HepG2 (cell line): ENCODE data around the gene PARK7. TPM values are rescaled to one million over a fixed set of nuclear protein-coding genes. Genes with fewer than 3 reads are reported as not detected.

Source experiments
- BHLHE40 ChIP-seq: IDR thresholded peaks from 2 replicates; pipeline ENCODE4 v1.6.1; 2011; ENCODE audit warnings: low read length, improper control_type of control experiment
- ESRRA ChIP-seq: sonication (generic); formaldehyde crosslinking; IDR thresholded peaks from 2 replicates; pipeline ENCODE4 v1.5.1; 2020; ENCODE audit warnings: mild to moderate bottlenecking, low read depth, missing genetic modification reagents
- KDM6A ChIP-seq: IDR thresholded peaks from 2 replicates; pipeline ENCODE4 v1.6.1; 2016; ENCODE audit warnings: low read depth
- NFIC ChIP-seq: IDR thresholded peaks from 2 replicates; pipeline ENCODE4 v1.6.1; 2012; ENCODE audit warnings: mild to moderate bottlenecking, low read length, inconsistent platforms
- NR1H2 ChIP-seq: sonication (generic); formaldehyde crosslinking; IDR thresholded peaks from 2 replicates; pipeline ENCODE4 v1.8.1; 2022; ENCODE audit warnings: low read depth, missing genetic modification reagents, borderline replicate concordance
- RELA ChIP-seq: sonication (generic); formaldehyde crosslinking; IDR thresholded peaks from 2 replicates; pipeline ENCODE4 v1.4.0; 2020; ENCODE audit warnings: missing genetic modification reagents
- TAF1 ChIP-seq: sonication (generic); formaldehyde crosslinking; IDR thresholded peaks from 2 replicates; pipeline ENCODE4 v1.4.0; 2020; ENCODE audit warnings: missing genetic modification reagents
- ZNF20 ChIP-seq: sonication (generic); formaldehyde crosslinking; IDR thresholded peaks from 2 replicates; pipeline ENCODE4 v1.4.0; 2020; ENCODE audit warnings: mild to moderate bottlenecking, moderate library complexity, missing genetic modification reagents
- ZNF614 ChIP-seq: IDR thresholded peaks from 2 replicates; pipeline ENCODE4 v1.6.1; 2018; ENCODE audit warnings: missing biosample characterization, missing genetic modification reagents, inconsistent platforms, borderline replicate concordance
- ZNF703 ChIP-seq: sonication (generic); formaldehyde crosslinking; IDR thresholded peaks from 2 replicates; pipeline ENCODE4 v1.5.1; 2020; ENCODE audit warnings: missing genetic modification reagents, mild to moderate bottlenecking, moderate library complexity, borderline replicate concordance
- ZNF781 ChIP-seq: sonication (generic); formaldehyde crosslinking; IDR thresholded peaks from 2 replicates; pipeline ENCODE4 v1.5.1; 2020; ENCODE audit warnings: borderline replicate concordance, mild to moderate bottlenecking, missing genetic modification reagents; ENCODE audit errors: not compliant biosample characterization
- polyA plus RNA-seq, 8 experiments: library from polyadenylated mRNA; depleted of rRNA in 3 of 8; stranded (reverse) in 7 of 8; unstranded in 1 of 8; fragments of >200 nt; fragmentation: Illumina TruSeq in 4 of 8; extraction: Trizol in 4 of 8; gene quantifications; 2 replicates each; pipeline versions ENCODE4 v1.2.1 to v1.2.3, GENCODE V29; 2011 to 2016; ENCODE audit warnings: low read depth in 4 of 8, missing spikeins in 1 of 8, mixed read lengths in 1 of 8; ENCODE audit not compliant: insufficient read depth in 1 of 8
- total RNA-seq, 5 experiments: library from RNA; depleted of rRNA; stranded (reverse); fragments of >200 nt; fragmentation: Illumina TruSeq; extraction: Trizol; gene quantifications; 2 replicates each; pipeline ENCODE4 v1.2.3, GENCODE V29; 2016; ENCODE audit warnings: low read depth in 1 of 5
- TF ChIP-seq, protein P1 (sequence below): IDR thresholded peaks from 2 replicates; pipeline ENCODE4 v1.6.1; 2016; ENCODE audit warnings: low read depth, missing genetic modification reagents, missing compliant biosample characterization
- TF ChIP-seq, protein P2 (sequence below): sonication (generic); formaldehyde crosslinking; IDR thresholded peaks from 2 replicates; pipeline ENCODE4 v1.8.1; 2023; ENCODE audit warnings: mild to moderate bottlenecking, missing genetic modification reagents, borderline replicate concordance
- TF ChIP-seq, protein P3 (sequence below): sonication (generic); formaldehyde crosslinking; IDR thresholded peaks from 2 replicates; pipeline ENCODE4 v1.4.0; 2020; ENCODE audit warnings: low read depth, missing genetic modification reagents

The PARK7 gene
- total and polyA plus RNA-seq, 2 of the 13 experiments (the other 11 are each of a cell fraction or from before 2014, with no cell fraction given): 212 to 296 TPM

DNA sequence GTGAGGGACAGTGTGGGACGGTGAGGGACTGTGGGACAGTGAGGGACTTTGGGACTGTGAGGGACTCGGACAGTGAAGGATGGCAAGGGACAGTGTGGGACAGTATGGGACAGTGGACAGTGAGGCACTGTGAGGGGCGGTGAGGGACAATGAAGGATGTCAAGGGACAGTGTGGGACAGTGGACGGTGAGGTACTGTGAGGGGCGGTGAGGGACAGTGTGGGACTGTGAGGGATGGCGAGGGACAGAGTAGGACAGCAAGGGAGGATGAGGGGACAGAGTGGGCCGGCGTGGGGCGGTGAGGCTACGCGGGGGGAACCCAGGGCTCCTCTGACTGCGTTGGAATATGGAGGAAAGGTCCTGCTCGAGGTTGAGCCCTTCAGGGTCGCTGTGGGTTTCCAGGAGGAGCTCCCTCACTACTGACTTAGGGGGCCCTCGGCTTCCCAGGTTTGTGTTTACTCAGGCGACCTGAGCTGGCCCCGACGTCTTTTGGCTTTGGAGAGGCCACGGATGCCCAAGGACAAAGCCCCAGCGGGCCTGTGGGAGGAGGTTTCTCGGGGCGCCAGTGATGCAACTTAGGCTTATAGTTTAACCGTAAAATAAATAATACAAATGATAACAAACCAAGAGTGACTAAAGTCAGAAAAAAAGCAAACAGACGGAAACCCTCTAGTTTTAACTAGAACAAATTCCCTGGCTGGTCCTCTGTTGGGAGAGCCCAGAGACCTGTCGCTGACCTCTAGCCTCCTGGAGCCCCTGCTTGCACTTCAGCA, 65.7 kb downstream of the PARK7 start (continued):
- TF ChIP-seq, protein P1, sequence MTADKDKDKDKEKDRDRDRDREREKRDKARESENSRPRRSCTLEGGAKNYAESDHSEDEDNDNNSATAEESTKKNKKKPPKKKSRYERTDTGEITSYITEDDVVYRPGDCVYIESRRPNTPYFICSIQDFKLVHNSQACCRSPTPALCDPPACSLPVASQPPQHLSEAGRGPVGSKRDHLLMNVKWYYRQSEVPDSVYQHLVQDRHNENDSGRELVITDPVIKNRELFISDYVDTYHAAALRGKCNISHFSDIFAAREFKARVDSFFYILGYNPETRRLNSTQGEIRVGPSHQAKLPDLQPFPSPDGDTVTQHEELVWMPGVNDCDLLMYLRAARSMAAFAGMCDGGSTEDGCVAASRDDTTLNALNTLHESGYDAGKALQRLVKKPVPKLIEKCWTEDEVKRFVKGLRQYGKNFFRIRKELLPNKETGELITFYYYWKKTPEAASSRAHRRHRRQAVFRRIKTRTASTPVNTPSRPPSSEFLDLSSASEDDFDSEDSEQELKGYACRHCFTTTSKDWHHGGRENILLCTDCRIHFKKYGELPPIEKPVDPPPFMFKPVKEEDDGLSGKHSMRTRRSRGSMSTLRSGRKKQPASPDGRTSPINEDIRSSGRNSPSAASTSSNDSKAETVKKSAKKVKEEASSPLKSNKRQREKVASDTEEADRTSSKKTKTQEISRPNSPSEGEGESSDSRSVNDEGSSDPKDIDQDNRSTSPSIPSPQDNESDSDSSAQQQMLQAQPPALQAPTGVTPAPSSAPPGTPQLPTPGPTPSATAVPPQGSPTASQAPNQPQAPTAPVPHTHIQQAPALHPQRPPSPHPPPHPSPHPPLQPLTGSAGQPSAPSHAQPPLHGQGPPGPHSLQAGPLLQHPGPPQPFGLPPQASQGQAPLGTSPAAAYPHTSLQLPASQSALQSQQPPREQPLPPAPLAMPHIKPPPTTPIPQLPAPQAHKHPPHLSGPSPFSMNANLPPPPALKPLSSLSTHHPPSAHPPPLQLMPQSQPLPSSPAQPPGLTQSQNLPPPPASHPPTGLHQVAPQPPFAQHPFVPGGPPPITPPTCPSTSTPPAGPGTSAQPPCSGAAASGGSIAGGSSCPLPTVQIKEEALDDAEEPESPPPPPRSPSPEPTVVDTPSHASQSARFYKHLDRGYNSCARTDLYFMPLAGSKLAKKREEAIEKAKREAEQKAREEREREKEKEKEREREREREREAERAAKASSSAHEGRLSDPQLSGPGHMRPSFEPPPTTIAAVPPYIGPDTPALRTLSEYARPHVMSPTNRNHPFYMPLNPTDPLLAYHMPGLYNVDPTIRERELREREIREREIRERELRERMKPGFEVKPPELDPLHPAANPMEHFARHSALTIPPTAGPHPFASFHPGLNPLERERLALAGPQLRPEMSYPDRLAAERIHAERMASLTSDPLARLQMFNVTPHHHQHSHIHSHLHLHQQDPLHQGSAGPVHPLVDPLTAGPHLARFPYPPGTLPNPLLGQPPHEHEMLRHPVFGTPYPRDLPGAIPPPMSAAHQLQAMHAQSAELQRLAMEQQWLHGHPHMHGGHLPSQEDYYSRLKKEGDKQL (CRISPR knock-in tag): peak; percentile 88
- peak; percentile 98 for TF ChIP-seq ZNF703 (CRISPR knock-in tag)
- TF ChIP-seq ESRRA (CRISPR knock-in tag): peak; percentile 47; the same call in 1 of the 2 replicates
- TF ChIP-seq ZNF781 (CRISPR knock-in tag): no peak
- TF ChIP-seq ZNF614: peak; percentile 53; the same call in 1 of the 2 replicates
- TF ChIP-seq, protein P2, sequence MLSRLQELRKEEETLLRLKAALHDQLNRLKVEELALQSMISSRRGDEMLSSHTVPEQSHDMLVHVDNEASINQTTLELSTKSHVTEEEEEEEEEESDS: no peak
- no peak for TF ChIP-seq RELA (CRISPR knock-in tag)
- TF ChIP-seq TAF1 (CRISPR knock-in tag): peak; percentile 66
- TF ChIP-seq NR1H2 (CRISPR knock-in tag): peak; percentile 40; the same call in 1 of the 2 replicates
- TF ChIP-seq KDM6A (CRISPR knock-in tag): peak; percentile 41; the same call in 1 of the 2 replicates
- peak; percentile 53; the same call in 1 of the 2 replicates for TF ChIP-seq ZNF20 (CRISPR knock-in tag)
- peak; percentile 94 for TF ChIP-seq NFIC
- TF ChIP-seq, protein P3, sequence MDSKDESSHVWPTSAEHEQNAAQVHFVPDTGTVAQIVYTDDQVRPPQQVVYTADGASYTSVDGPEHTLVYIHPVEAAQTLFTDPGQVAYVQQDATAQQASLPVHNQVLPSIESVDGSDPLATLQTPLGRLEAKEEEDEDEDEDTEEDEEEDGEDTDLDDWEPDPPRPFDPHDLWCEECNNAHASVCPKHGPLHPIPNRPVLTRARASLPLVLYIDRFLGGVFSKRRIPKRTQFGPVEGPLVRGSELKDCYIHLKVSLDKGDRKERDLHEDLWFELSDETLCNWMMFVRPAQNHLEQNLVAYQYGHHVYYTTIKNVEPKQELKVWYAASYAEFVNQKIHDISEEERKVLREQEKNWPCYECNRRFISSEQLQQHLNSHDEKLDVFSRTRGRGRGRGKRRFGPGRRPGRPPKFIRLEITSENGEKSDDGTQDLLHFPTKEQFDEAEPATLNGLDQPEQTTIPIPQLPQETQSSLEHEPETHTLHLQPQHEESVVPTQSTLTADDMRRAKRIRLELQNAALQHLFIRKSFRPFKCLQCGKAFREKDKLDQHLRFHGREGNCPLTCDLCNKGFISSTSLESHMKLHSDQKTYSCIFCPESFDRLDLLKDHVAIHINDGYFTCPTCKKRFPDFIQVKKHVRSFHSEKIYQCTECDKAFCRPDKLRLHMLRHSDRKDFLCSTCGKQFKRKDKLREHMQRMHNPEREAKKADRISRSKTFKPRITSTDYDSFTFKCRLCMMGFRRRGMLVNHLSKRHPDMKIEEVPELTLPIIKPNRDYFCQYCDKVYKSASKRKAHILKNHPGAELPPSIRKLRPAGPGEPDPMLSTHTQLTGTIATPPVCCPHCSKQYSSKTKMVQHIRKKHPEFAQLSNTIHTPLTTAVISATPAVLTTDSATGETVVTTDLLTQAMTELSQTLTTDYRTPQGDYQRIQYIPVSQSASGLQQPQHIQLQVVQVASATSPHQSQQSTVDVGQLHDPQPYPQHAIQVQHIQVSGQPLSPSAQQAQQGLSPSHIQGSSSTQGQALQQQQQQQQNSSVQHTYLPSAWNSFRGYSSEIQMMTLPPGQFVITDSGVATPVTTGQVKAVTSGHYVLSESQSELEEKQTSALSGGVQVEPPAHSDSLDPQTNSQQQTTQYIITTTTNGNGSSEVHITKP (CRISPR knock-in tag): peak; percentile 14
- TF ChIP-seq BHLHE40: no peak
